Activated CD8-positive, alpha-beta T cell treated with anti-CD3 and anti-CD28 coated beads for 36 hours (primary cell): ENCODE data around the gene DUSP16. TPM values are rescaled to one million over a fixed set of nuclear protein-coding genes. Genes with fewer than 3 reads are reported as not detected.

ENCODE experiments used
- ATAC-seq: fragments of 200-7000 bp; cut with Tn5 transposase; one replicate; pipeline ENCODE4 v1.10.0; 2021; ENCODE audit warnings: mild to moderate bottlenecking, moderate library complexity
- CTCF ChIA-PET: fragments of 350-600 bp; sonication (Branson Sonifier 250); formaldehyde crosslinking; loops from one replicate; lab custom pipeline; 2021; ENCODE audit warnings: antibody characterized with exemption; lab: Charles Lee
- POLR2A ChIA-PET: fragments of 350-600 bp; sonication (Branson Sonifier 250); formaldehyde crosslinking; loops from one replicate; lab custom pipeline; 2021; ENCODE audit warnings: antibody characterized with exemption; lab: Charles Lee
- DNase-seq: peaks from one replicate; pipeline ENCODE4 v3.0.0-alpha.2; 2020
- H3K27ac Mint-ChIP-seq: one replicate; pipeline ENCODE4 v1.8.0; 2021; ENCODE audit warnings: mild to moderate bottlenecking, mixed read lengths
- H3K27me3 Mint-ChIP-seq: one replicate; pipeline ENCODE4 v1.8.0; 2021; ENCODE audit warnings: mixed read lengths
- H3K36me3 Mint-ChIP-seq: one replicate; pipeline ENCODE4 v1.8.0; 2021; ENCODE audit warnings: low read depth, mixed read lengths
- H3K4me1 Mint-ChIP-seq: one replicate; pipeline ENCODE4 v1.8.0; 2021; ENCODE audit warnings: low read depth, mixed read lengths
- H3K4me3 Mint-ChIP-seq: one replicate; pipeline ENCODE4 v1.8.0; 2021; ENCODE audit warnings: mild to moderate bottlenecking, moderate library complexity, mixed read lengths
- H3K9me3 Mint-ChIP-seq: one replicate; pipeline ENCODE4 v1.8.0; 2021; ENCODE audit warnings: mixed read lengths
- CTCF ChIP-seq: fragments of 200-600 bp; IDR thresholded peaks from one replicate; pipeline ENCODE4 v1.8.0; 2022; ENCODE audit warnings: antibody characterized with exemption, mild to moderate bottlenecking
- intact Hi-C: fragments of 100-400 bp; cut with micrococcal nuclease; formaldehyde crosslinking; loops from one replicate; pipeline ENCODE4 v1.10.0; 2022
- total RNA-seq, 2 experiments: library from RNA; stranded (reverse); gene quantifications; one replicate each; pipeline ENCODE4 v1.2.3, GENCODE V29; 2021

Gene DUSP16
- total RNA-seq, 2 experiments from 2014 or later: 28.2 to 30.2 TPM

- ATAC-seq: no peak
- intact Hi-C loops: loop anchor here (5.0 kb wide), 1 partner anchor 88 kb away; the partner anchor contains the start of gene GPR19
- TF ChIP-seq CTCF: no peak
- Mint-ChIP-seq H3K27me3 (no peaks in the 10 kb centered on the region), H3K36me3 (peaks cover 6% of the 10 kb centered on the region), H3K9me3 (no peaks in the 10 kb centered on the region), H3K4me1 (peaks cover 44% of the 10 kb centered on the region), H3K27ac (peak overlapping the region; percentile 46), H3K4me3 (no peak overlapping the region)
- ChIA-PET POLR2A (interaction anchor here (0.6 kb wide), 1 partner anchor 54 kb away, joined by 3 read pairs; no protein-coding TSS in a partner anchor), CTCF (no interaction called here)
- DNase-seq: no peak
These were observed 47.0 kb upstream of the DUSP16 start for GRCh38 chr12:12609692-12610091.

GRCh38 chr12:12608557-12608957, 45.9 kb upstream of the DUSP16 start:
- intact Hi-C loops: no loop called here
- H3K27ac Mint-ChIP-seq: peak overlapping the region; percentile 43
- H3K4me3 Mint-ChIP-seq: no peak overlapping the region
- no peaks in the 10 kb centered on the region for H3K9me3 Mint-ChIP-seq
- DNase-seq (peak; percentile 35), ATAC-seq (no peak)
- H3K36me3 Mint-ChIP-seq: peaks cover under 1% of the 10 kb centered on the region
- TF ChIP-seq CTCF: no peak
- no peaks in the 10 kb centered on the region for H3K27me3 Mint-ChIP-seq
- peaks cover 38% of the 10 kb centered on the region for H3K4me1 Mint-ChIP-seq
- POLR2A ChIA-PET: interaction anchor here (0.9 kb wide), 1 partner anchor 232 kb away, joined by 4 read pairs; no protein-coding TSS in a partner anchor
- CTCF ChIA-PET: interaction anchor here (0.7 to 1.2 kb wide), 3 partner anchors 12 to 224 kb away, joined by 3 read pairs; no protein-coding TSS in a partner anchor

GRCh38 chr12:12606781-12607589, 44.3 kb upstream of the DUSP16 start:
- no peaks in the 10 kb centered on the region for H3K9me3 Mint-ChIP-seq
- H3K4me3 Mint-ChIP-seq: peak overlapping the region; percentile 3
- ATAC-seq (peak; percentile 19), DNase-seq (no peak)
- ChIA-PET POLR2A (interaction anchor here (0.9 kb wide), 1 partner anchor 44 kb away, joined by 3 read pairs; the partner anchor contains the start of gene DUSP16), CTCF (interaction anchor here (1.1 to 1.2 kb wide), 5 partner anchors 39 to 278 kb away, joined by 3 to 7 read pairs (median 3); partner anchors contain the start of gene DUSP16)
- peak overlapping the region; percentile 51 for H3K27ac Mint-ChIP-seq
- no peaks in the 10 kb centered on the region for H3K27me3 Mint-ChIP-seq
- intact Hi-C loops: no loop called here
- no peak for TF ChIP-seq CTCF
- H3K36me3 Mint-ChIP-seq: no peaks in the 10 kb centered on the region
- peaks cover 31% of the 10 kb centered on the region for H3K4me1 Mint-ChIP-seq

- CTCF ChIA-PET: no interaction called here
- ATAC-seq (no peak), DNase-seq (no peak)
- no peak overlapping the region for H3K4me3 Mint-ChIP-seq
- H3K4me1 Mint-ChIP-seq: peaks cover 20% of the 10 kb centered on the region
- H3K27me3 Mint-ChIP-seq: peaks cover 1% of the 10 kb centered on the region
- H3K9me3 Mint-ChIP-seq: no peaks in the 10 kb centered on the region
- no peak overlapping the region for H3K27ac Mint-ChIP-seq
- POLR2A ChIA-PET: no interaction called here
- no peak for TF ChIP-seq CTCF
- intact Hi-C loops: no loop called here
- no peaks in the 10 kb centered on the region for H3K36me3 Mint-ChIP-seq
These were observed 42.1 kb upstream of the DUSP16 start for GRCh38 chr12:12604740-12605139.

- ATAC-seq (no peak), DNase-seq (no peak)
- TF ChIP-seq CTCF: no peak
- Mint-ChIP-seq H3K27ac (no peak overlapping the region), H3K9me3 (no peaks in the 10 kb centered on the region), H3K36me3 (no peaks in the 10 kb centered on the region), H3K4me3 (no peak overlapping the region), H3K4me1 (no peaks in the 10 kb centered on the region), H3K27me3 (peaks cover 1% of the 10 kb centered on the region)
- ChIA-PET CTCF (interaction anchor here (1.0 to 1.2 kb wide), 2 partner anchors 38 to 59 kb away, joined by 3 read pairs; partner anchors contain the start of gene DUSP16), POLR2A (interaction anchor here (0.6 to 2.8 kb wide), 3 partner anchors 8 to 14 kb away, joined by 3 to 11 read pairs (median 3); partner anchors contain the start of gene CREBL2)
- intact Hi-C loops: no loop called here
These were observed 38.0 kb upstream of the DUSP16 start for GRCh38 chr12:12600659-12601058.
